Astrocyte (in vitro differentiated cells and primary cell): ENCODE data around the gene ARAP1.

ENCODE experiments used
- CTCF ChIP-seq: IDR thresholded peaks from 2 replicates; pipeline ENCODE4 v1.5.1; 2011; ENCODE audit warnings: low read depth, mild to moderate bottlenecking, inconsistent platforms, low read length, moderate library complexity; ENCODE audit not compliant: insufficient read depth
- EZH2 ChIP-seq: IDR thresholded peaks from 2 replicates; pipeline ENCODE4 v1.6.1; 2012; ENCODE audit warnings: mild to moderate bottlenecking, low read length, inconsistent platforms; ENCODE audit not compliant: insufficient read depth

GRCh38 chr11:72764503-72764902, 12.3 kb upstream of the ARAP1 start:
- TF ChIP-seq CTCF (no peak), EZH2 (no peak)
